Measurements from ENCODE around the gene NGF.

NGF gene

DNA sequence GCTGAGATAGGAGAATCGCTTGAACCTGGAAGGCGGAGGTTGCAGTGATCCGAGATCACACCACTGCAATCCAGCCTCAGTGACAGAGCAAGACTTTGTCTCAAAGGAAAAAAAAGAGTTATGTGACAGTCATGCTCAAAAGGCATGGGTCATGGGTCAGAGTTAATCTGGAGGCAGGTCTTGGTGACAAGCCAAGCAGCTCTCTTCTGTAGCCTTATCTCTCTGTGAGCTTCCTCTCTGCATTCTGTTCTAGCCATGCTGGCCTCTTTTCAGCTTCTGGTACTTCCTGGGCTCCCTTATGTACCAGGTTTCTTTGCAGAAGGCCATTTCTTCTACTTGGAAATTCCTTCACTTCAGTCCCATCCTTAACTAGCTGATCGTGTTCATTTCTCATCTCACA lies 63.6 kb downstream of the NGF start:
- ATAC-seq (ENCODE audit: insufficient read depth, low read depth), result no peak
- H3K4me1 ChIP-seq (ENCODE audit: insufficient read depth, low read length), result no peaks in the 10 kb centered on the region
- H3K27me3 ChIP-seq (ENCODE audit: insufficient read depth, low read length, poor library complexity), result peaks cover 2% of the 10 kb centered on the region
- H2AFZ ChIP-seq (ENCODE audit: low read depth, low read length), result no peak overlapping the region
- H3K27ac ChIP-seq (ENCODE audit: low read length), result no peak overlapping the region
- no peak overlapping the region for H3K4me2 ChIP-seq (ENCODE audit: insufficient read depth, low read length)
- H4K20me1 ChIP-seq (ENCODE audit: insufficient read depth, low read length), result no peaks in the 10 kb centered on the region
- TF ChIP-seq, protein P1, sequence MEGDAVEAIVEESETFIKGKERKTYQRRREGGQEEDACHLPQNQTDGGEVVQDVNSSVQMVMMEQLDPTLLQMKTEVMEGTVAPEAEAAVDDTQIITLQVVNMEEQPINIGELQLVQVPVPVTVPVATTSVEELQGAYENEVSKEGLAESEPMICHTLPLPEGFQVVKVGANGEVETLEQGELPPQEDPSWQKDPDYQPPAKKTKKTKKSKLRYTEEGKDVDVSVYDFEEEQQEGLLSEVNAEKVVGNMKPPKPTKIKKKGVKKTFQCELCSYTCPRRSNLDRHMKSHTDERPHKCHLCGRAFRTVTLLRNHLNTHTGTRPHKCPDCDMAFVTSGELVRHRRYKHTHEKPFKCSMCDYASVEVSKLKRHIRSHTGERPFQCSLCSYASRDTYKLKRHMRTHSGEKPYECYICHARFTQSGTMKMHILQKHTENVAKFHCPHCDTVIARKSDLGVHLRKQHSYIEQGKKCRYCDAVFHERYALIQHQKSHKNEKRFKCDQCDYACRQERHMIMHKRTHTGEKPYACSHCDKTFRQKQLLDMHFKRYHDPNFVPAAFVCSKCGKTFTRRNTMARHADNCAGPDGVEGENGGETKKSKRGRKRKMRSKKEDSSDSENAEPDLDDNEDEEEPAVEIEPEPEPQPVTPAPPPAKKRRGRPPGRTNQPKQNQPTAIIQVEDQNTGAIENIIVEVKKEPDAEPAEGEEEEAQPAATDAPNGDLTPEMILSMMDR (IDR thresholded peaks at IDR 0.05; ENCODE audit: borderline replicate concordance, extremely low read depth, low read length, poor library complexity, severe bottlenecking), result no peak
- TF ChIP-seq EZH2 (IDR thresholded peaks at IDR 0.05; ENCODE audit: borderline replicate concordance, low read depth, low read length, severe bottlenecking), result no peak
- DNase-seq, result no peak
- H3K36me3 ChIP-seq (ENCODE audit: insufficient read depth, low read length), result no peaks in the 10 kb centered on the region
- H3K4me3 ChIP-seq (ENCODE audit: low read depth in 1 of 2, low read length in 2 of 2), result no peak overlapping the region
- no peaks in the 10 kb centered on the region for H3K79me2 ChIP-seq (ENCODE audit: insufficient read depth, low read length)
- no peak overlapping the region for H3K9ac ChIP-seq (ENCODE audit: low read depth, low read length)
- H3K9me3 ChIP-seq (ENCODE audit: insufficient read depth, low read length, severe bottlenecking), result no peaks in the 10 kb centered on the region

DNA sequence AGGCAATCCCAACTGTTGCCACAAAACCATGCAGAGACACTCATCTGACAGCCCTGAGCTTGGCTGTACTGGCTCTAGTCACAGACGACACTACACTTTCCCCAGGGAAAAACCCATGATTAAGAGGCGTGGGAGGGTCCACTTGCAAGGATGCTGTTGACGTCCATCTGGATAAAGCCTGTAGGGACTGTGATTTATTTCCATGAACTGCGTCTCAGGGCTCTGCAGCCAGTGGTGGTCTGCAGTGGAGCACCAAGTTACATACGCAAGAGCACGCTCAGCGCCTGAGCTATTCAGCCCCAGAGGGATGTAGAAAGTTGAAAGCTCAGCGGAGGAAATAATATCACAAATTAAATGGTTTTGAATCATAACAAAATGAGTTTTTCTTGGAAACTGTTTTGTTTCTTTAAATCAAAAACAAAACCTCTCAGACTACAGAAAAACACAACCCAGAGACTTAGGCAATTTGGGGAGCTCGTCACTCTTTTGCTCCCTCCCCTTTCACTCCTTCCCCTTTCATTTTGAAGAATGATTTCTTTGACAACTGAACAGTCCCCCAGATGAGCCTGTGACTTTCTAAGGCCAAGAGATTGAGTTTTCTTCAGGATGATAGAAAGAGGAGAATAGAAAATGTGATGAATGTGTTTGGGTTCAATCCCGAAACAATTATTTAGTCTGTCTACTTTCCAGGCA lies 71.2 kb downstream of the NGF start:
- TF ChIP-seq, protein P1 (IDR thresholded peaks at IDR 0.05; ENCODE audit: borderline replicate concordance, extremely low read depth, low read length, poor library complexity, severe bottlenecking), result no peak
- no peak for TF ChIP-seq EZH2 (IDR thresholded peaks at IDR 0.05; ENCODE audit: borderline replicate concordance, low read depth, low read length, severe bottlenecking)
- Histone ChIP-seq H3K9me3 (ENCODE audit: insufficient read depth, low read length, severe bottlenecking) (no peaks in the 10 kb centered on the region), H3K79me2 (ENCODE audit: insufficient read depth, low read length) (no peaks in the 10 kb centered on the region), H3K4me2 (ENCODE audit: insufficient read depth, low read length) (no peak overlapping the region), H3K36me3 (ENCODE audit: insufficient read depth, low read length) (no peaks in the 10 kb centered on the region), H3K4me1 (ENCODE audit: insufficient read depth, low read length) (no peaks in the 10 kb centered on the region), H3K9ac (ENCODE audit: low read depth, low read length) (no peak overlapping the region), H3K27ac (ENCODE audit: low read length) (no peak overlapping the region), H2AFZ (ENCODE audit: low read depth, low read length) (no peak overlapping the region), H4K20me1 (ENCODE audit: insufficient read depth, low read length) (no peaks in the 10 kb centered on the region), H3K27me3 (ENCODE audit: insufficient read depth, low read length, poor library complexity) (peaks cover 8% of the 10 kb centered on the region), H3K4me3 (ENCODE audit: low read depth in 1 of 2, low read length in 2 of 2) (no peak overlapping the region)
- DNase-seq (no peak), ATAC-seq (ENCODE audit: insufficient read depth, low read depth) (no peak)

DNA sequence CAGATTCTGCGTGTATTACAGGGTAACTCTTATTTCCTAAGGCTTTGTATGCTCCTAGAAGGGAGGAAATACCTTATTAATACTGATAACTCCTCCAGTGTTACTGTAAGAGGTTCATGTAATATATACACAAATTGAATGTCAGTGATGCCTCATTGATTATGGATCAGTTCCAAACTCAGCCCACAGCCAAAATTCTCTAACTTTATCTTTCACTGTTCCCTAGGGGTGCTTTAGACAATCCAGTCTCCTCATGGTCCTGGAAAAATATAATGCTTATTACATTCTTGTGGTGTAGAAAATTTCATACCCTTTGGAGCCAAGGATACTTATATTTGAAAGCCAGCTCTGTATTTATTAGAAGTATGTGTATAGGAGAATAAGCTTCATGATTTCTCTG lies 73.0 kb downstream of the NGF start:
- DNase-seq, result no peak
- no peak overlapping the region for H3K27ac ChIP-seq (ENCODE audit: low read length)
- H3K4me1 ChIP-seq (ENCODE audit: insufficient read depth, low read length), result no peaks in the 10 kb centered on the region
- no peak overlapping the region for H3K4me3 ChIP-seq (ENCODE audit: low read depth in 1 of 2, low read length in 2 of 2)
- no peaks in the 10 kb centered on the region for H3K36me3 ChIP-seq (ENCODE audit: insufficient read depth, low read length)
- no peaks in the 10 kb centered on the region for H3K9me3 ChIP-seq (ENCODE audit: insufficient read depth, low read length, severe bottlenecking)
- ATAC-seq (ENCODE audit: insufficient read depth, low read depth), result no peak
- H4K20me1 ChIP-seq (ENCODE audit: insufficient read depth, low read length), result no peaks in the 10 kb centered on the region
- H3K9ac ChIP-seq (ENCODE audit: low read depth, low read length), result no peak overlapping the region
- H3K79me2 ChIP-seq (ENCODE audit: insufficient read depth, low read length), result no peaks in the 10 kb centered on the region
- H3K27me3 ChIP-seq (ENCODE audit: insufficient read depth, low read length, poor library complexity), result peaks cover 12% of the 10 kb centered on the region
- TF ChIP-seq, protein P1 (IDR thresholded peaks at IDR 0.05; ENCODE audit: borderline replicate concordance, extremely low read depth, low read length, poor library complexity, severe bottlenecking), result no peak
- no peak for TF ChIP-seq EZH2 (IDR thresholded peaks at IDR 0.05; ENCODE audit: borderline replicate concordance, low read depth, low read length, severe bottlenecking)
- no peak overlapping the region for H3K4me2 ChIP-seq (ENCODE audit: insufficient read depth, low read length)
- H2AFZ ChIP-seq (ENCODE audit: low read depth, low read length), result no peak overlapping the region

Data from DND-41 (cell line).